Stimulated activated CD8-positive, alpha-beta memory T cell treated with anti-CD3 and anti-CD28 coated beads, Interleukin-12 subunit alpha, Interleukin-12 subunit beta, amount 100 ng/mL, for 24 hours (primary cell): ENCODE data around the gene PLXNA4.
"Not testable (repeated sequence)": the region's sequence is repeated elsewhere in the genome, so short reads cannot be mapped to it uniquely, and the experiment has no call there.

ENCODE experiments used
- DNase-seq: peaks from one replicate; pipeline ENCODE4 v3.0.0-alpha.2; 2020; ENCODE audit errors: extremely low read depth

The PLXNA4 gene

GRCh38 chr7:132178402-132179079, 397.7 kb downstream of the PLXNA4 start:
- not testable (repeated sequence) for DNase-seq

- no peak for DNase-seq
Measured at GRCh38 chr7:132177708-132178401, 398.4 kb downstream of the PLXNA4 start.

GRCh38 chr7:132176719-132177118, 399.6 kb downstream of the PLXNA4 start:
- DNase-seq = no peak

GRCh38 chr7:132171130-132171576, 405.1 kb downstream of the PLXNA4 start:
- DNase-seq = no peak

GRCh38 chr7:132169730-132170129, 406.5 kb downstream of the PLXNA4 start:
- DNase-seq = no peak

GRCh38 chr7:132168239-132168638, 408.0 kb downstream of the PLXNA4 start:
- no peak for DNase-seq

- not testable (repeated sequence) for DNase-seq
Measured at GRCh38 chr7:132165695-132166094, 410.6 kb downstream of the PLXNA4 start.

GRCh38 chr7:132164558-132165125, 411.6 kb downstream of the PLXNA4 start:
- no peak for DNase-seq

GRCh38 chr7:132162556-132163144, 413.6 kb downstream of the PLXNA4 start:
- no peak for DNase-seq

GRCh38 chr7:132161976-132162375, 414.3 kb downstream of the PLXNA4 start:
- no peak for DNase-seq

GRCh38 chr7:132161533-132161915, 414.7 kb downstream of the PLXNA4 start:
- no peak for DNase-seq

GRCh38 chr7:132160611-132161532, 415.4 kb downstream of the PLXNA4 start:
- DNase-seq = no peak

- DNase-seq = no peak
Measured at GRCh38 chr7:132158841-132159240, 417.4 kb downstream of the PLXNA4 start.

- DNase-seq = no peak
Measured at GRCh38 chr7:132158166-132158565, 418.1 kb downstream of the PLXNA4 start.

GRCh38 chr7:132155715-132156114, 420.6 kb downstream of the PLXNA4 start:
- no peak for DNase-seq

- DNase-seq = no peak
Measured at GRCh38 chr7:132154695-132155471, 421.4 kb downstream of the PLXNA4 start.

GRCh38 chr7:132154248-132154647, 422.0 kb downstream of the PLXNA4 start:
- DNase-seq = no peak

- no peak for DNase-seq
Measured at GRCh38 chr7:132152131-132152889, 424.0 kb downstream of the PLXNA4 start.

- no peak for DNase-seq
Measured at GRCh38 chr7:132150711-132151110, 425.6 kb downstream of the PLXNA4 start.
